GM04503 (cell line): ENCODE results near the gene TBX6.
A peak's percentile ranks its signal among the peaks of the same experiment; 100 is the strongest.
"Not testable (repeated sequence)": the region's sequence is repeated elsewhere in the genome, so short reads cannot be mapped to it uniquely, and the experiment has no call there.

Experiments used
- DNase-seq: peaks from one replicate; pipeline ENCODE4 v3.0.0-alpha.2; 2012; ENCODE audit warnings: low read depth

Gene TBX6, protein sequence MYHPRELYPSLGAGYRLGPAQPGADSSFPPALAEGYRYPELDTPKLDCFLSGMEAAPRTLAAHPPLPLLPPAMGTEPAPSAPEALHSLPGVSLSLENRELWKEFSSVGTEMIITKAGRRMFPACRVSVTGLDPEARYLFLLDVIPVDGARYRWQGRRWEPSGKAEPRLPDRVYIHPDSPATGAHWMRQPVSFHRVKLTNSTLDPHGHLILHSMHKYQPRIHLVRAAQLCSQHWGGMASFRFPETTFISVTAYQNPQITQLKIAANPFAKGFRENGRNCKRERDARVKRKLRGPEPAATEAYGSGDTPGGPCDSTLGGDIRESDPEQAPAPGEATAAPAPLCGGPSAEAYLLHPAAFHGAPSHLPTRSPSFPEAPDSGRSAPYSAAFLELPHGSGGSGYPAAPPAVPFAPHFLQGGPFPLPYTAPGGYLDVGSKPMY

DNA sequence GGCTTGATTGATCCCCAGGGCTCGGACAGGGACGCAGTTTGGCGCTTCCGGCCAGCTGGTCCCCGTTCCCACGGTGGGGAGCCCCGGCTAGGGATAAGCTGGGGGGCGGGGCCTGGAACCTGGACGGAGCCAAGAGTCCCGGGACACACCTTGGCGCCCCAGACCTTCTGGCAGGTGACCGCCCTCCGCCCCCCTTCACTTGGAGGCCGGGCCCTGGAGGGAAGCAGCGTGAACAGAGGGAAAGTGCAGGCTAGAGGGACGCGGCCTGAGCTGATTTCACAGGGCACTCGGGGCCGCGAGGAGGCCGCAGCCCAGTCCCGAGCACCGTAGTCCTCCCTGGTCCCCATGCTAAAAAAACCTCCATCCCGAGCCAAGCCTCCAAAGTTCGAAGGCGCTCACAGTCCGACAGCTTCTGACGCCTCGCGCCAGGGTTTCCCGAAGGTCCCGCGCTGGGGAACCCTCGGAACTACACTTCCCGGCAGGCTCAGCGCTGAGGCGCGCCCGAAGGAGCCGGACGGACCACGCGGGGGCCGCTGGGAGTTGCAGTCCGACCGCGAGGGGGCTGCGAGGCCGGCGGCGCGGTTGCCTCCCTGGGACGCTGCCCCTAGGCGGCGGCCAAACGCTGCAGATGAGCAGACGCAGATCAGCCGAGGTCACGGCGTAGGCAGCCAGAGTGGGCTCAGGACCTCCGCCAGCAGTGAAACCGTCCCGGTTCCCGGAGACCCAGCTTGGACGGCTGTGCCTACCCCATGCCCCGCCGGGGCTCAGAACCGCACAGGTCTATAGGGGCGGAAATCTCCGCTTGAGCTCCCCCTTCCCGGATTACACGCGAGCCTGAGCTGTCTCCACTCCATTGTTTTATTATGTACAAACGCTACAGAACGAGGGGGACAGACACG lies at the start of gene TBX6:
Gene TBX6, minus strand, starts transcription at position 451 of the 899 bp plus-strand sequence. CDS start 731 bp downstream, outside the sequence.
- DNase-seq: peak; percentile 49

GRCh38 chr16:30139583-30140481 lies 48.1 kb upstream of the TBX6 start:
- DNase-seq: no peak

DNA sequence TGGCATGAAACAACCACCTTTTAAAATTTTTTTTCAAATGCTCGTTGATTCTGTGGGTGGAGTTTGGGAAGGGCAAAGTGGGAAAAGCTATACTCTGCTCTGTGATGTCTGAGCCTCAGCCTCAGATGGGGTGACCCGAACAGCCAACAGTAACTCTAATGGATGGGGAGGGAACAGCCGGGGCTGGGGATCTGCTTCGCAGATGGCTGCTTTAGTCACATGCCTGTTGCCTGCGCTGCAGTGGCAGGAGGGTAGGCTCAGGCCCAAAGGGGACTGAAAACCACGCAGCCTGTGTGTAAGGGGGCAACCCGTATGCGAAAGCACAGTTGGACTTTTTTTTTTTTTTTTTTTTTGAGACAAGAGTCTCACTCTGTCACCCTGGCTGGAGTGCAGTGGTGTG lies 46.2 kb upstream of the TBX6 start:
- no peak for DNase-seq

- DNase-seq: no peak
These were observed 45.4 kb upstream of the TBX6 start for GRCh38 chr16:30136971-30137605.

DNA sequence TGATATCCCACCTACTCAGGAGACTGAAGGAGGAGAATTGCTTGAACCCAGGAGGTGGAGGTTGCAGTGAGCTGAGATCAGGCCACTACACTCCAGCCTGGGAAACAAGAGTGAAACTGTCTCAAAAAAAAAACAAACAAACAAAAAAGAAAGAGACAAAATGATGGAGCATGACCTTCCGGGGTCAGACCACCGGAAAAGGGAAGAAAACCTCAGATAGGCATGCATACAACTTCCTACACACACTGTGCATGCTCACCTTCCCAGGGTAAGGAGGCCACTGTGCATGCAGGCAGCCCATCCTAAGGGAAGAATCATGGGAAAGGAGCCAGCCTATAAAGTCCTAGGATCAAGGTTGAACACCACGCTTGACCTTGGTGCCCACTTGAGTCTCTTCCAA lies 40.9 kb upstream of the TBX6 start:
- no peak for DNase-seq

- no peak for DNase-seq
These were observed 40.2 kb upstream of the TBX6 start for GRCh38 chr16:30131869-30132475.

DNA sequence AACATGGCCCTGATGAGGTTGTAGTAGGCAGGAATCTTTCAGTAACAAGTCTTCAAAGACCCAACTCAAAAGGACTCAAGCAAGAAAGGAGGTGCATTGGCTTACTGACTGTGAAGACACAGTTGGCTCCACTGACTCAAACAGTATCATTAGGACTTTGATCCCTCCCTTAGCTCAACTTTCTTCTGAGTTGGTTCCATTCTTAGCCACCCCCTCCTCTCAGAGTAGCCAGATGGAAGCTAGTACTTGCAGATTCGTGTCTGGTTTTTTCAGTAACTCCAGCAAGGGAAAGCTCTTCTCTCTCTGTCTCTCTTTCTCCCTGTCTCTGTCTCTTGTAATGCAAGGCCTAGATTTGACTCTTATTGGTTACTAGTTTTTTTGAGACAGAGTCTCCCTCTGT lies 36.3 kb upstream of the TBX6 start:
- no peak for DNase-seq

DNA sequence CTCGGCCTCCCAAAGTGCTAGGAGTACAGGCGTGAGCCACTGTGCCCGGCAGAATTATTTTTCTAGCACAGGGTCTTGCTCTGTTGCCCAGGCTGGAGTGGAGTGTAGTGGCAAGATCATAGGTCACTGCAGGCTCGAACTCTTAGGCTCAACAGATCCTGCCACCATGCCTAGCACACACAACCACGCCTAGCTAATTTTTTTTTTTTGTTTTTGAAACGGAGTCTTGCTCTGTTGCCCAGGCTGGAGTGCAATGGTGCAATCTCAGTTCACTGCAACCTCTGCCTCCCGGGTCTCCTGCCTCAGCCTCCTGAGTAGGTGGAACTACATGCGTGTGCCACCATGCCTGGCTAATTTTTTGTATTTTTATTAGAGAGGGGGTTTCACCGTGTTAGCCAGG lies 34.0 kb upstream of the TBX6 start:
- not testable (repeated sequence) for DNase-seq

- DNase-seq: no peak
These were observed 33.3 kb upstream of the TBX6 start for GRCh38 chr16:30124985-30125379.

DNA sequence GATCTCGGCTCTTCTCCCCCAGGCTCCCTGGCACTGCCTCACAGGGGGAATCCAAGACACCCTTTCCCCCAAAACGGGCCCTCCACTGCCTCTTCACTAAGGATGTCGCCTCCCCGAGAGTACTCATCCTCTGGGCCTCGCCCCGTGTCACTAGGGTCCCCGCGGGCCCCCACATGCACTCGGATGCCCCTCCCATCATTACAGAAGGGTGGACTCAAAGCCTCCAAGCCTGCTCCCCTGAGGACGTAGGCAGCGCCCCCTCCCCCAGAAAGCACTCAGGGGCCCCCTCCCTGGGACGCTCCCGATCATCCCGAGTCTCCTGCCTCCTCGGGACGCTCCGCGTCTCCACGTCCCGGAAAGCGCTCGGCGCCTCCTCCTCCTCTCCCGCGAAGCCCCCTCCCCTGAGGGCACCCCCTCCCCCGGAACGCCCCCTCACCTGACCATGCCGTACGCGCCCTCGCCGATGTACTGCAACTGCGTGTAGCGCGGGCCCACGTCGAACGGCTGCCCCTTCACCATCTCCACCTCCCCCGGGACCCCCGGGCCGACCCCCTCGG lies 31.0 kb upstream of the TBX6 start:
- no peak for DNase-seq

GRCh38 chr16:30121741-30122571 lies 30.2 kb upstream of the TBX6 start:
- no peak for DNase-seq

DNA sequence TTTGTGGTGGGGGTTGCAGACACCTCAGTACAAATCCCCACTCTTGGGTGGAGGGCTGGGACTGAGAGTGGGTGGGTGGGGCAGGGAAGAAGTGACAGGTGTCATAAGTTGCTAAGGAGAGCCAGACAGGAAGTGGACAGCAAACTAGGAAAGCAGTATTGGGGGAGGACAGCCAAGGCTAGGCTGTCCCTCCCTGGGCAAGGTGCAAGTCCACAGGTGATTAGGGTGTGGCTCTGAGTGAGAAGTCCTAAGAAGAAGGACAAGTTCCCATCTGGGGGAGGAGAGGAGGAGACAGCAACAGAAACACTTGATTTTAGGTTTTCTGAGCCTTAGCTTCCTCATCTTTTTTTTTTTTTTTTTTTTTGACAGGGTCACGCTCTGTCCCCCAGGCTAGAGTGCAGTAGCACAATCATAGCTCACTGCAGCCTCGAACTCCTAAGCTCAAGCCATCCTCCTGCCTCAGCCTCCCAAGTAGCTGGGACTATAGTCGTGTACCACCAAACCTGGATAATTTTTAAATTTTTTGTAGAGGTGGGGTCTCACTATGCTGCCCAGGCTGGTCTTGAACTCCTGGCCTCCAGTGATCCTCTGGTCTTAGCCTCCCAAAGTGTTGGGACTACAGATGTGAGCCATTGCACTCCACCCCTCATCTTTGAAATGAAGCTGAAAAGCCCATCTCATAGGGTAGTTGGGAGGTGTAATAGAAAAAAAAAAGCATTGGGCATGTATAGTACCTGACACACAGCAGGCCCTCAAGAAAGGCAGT lies 28.8 kb upstream of the TBX6 start:
- no peak for DNase-seq

DNA sequence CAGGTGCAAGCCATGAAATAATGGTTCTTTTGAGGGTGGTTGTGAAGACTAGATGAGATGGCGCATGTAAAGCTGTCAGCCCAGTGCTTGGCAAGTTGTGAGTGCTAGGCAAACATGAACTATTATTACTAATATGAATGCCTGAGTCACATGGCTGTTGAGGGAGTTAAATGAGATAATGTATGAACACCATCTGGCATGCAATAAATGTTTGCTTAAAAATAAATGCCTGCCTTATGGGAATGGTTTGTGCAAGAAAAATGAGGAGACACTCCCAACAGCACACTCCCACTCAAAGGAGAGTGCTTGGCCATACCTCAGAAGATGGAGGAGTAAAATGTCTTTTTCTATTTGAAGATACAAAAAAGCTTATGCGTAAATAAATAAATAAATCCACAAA lies 27.7 kb upstream of the TBX6 start:
- no peak for DNase-seq

DNA sequence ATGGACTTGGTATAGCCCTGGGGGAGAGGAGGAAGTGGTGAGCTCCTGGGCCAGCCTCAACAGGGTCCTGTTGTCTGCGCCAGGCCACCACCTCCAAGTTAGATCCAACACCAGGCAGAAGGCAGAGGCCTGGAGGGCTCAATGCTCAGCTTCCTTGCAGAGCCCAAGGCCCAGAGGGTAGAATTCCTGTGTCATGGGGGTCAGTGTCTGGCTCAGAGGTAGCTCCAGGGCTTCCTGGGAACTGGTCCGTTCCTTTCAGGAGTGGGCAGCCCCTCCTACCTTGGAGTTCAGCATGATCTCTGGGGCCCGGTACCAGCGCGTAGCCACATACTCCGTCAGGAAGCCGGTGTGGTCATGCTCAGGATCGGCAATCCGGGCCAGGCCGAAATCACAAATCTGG lies 26.0 kb upstream of the TBX6 start:
- DNase-seq: no peak

GRCh38 chr16:30116291-30117207 lies 24.8 kb upstream of the TBX6 start:
- no peak for DNase-seq

GRCh38 chr16:30115238-30115637 lies 23.5 kb upstream of the TBX6 start:
- DNase-seq: no peak

DNA sequence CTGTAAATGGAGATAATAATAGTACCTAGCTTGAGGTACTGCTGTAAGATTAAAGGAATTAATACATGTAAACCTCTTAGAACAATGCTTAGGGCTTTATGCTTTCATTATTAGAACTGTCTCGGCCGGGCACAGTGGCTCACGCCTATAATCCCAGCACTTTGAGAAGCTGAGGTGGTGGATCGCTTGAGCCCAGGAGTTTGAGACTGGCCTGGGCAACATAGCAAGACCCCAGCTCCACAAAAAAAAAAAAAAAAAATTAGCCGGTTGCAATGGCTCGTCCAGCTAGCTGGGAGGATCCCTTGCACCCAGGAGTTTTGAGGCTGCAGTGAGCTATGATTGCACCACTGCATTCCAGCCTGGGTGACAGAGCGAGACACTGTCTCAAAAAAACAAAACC lies 23.1 kb upstream of the TBX6 start:
- not testable (repeated sequence) for DNase-seq

GRCh38 chr16:30114411-30114810 lies 22.7 kb upstream of the TBX6 start:
- no peak for DNase-seq
